Retina (tissue), 1 donor: Measurements from ENCODE around the gene NCOA1.

Source experiments
- DNase-seq: peaks from one replicate; pipeline ENCODE4 v3.0.0-alpha.2; 2016

The NCOA1 gene

GRCh38 chr2:24711865-24712264, 220.8 kb downstream of the NCOA1 start:
- no peak for DNase-seq

- DNase-seq, result no peak
Observed at GRCh38 chr2:24712296-24712695, 221.2 kb downstream of the NCOA1 start.

GRCh38 chr2:24717263-24717951, 226.4 kb downstream of the NCOA1 start:
- DNase-seq, result no peak

GRCh38 chr2:24720310-24720709, 229.3 kb downstream of the NCOA1 start:
- DNase-seq, result no peak

- DNase-seq, result peak; percentile 42
Observed at GRCh38 chr2:24721470-24721869, 230.4 kb downstream of the NCOA1 start.

GRCh38 chr2:24722141-24722790, 231.2 kb downstream of the NCOA1 start:
- no peak for DNase-seq

- DNase-seq, result no peak
Observed at GRCh38 chr2:24723191-24723590, 232.1 kb downstream of the NCOA1 start.

GRCh38 chr2:24723665-24724064, 232.6 kb downstream of the NCOA1 start:
- no peak for DNase-seq

GRCh38 chr2:24724111-24724775, 233.2 kb downstream of the NCOA1 start:
- DNase-seq, result no peak

- no peak for DNase-seq
Observed at GRCh38 chr2:24725956-24726355, 234.9 kb downstream of the NCOA1 start.

- DNase-seq, result no peak
Observed at GRCh38 chr2:24730481-24730880, 239.4 kb downstream of the NCOA1 start.

GRCh38 chr2:24731040-24731439, 240.0 kb downstream of the NCOA1 start:
- no peak for DNase-seq

GRCh38 chr2:24731923-24732322, 240.9 kb downstream of the NCOA1 start:
- DNase-seq, result no peak

GRCh38 chr2:24734741-24735140, 243.7 kb downstream of the NCOA1 start:
- no peak for DNase-seq

- no peak for DNase-seq
Observed at GRCh38 chr2:24739354-24740025, 248.4 kb downstream of the NCOA1 start.

- no peak for DNase-seq
Observed at GRCh38 chr2:24740142-24740541, 249.1 kb downstream of the NCOA1 start.

- DNase-seq, result no peak
Observed at GRCh38 chr2:24742730-24743129, 251.7 kb downstream of the NCOA1 start.

GRCh38 chr2:24743924-24744323, 252.9 kb downstream of the NCOA1 start:
- no peak for DNase-seq

- DNase-seq, result no peak
Observed at GRCh38 chr2:24744356-24744755, 253.3 kb downstream of the NCOA1 start.

- no peak for DNase-seq
Observed at GRCh38 chr2:24745825-24746224, 254.8 kb downstream of the NCOA1 start.

GRCh38 chr2:24747299-24747698, 256.2 kb downstream of the NCOA1 start:
- DNase-seq, result no peak

GRCh38 chr2:24749069-24749691, 258.1 kb downstream of the NCOA1 start:
- no peak for DNase-seq
